Smooth muscle cell of the brain vasculature (primary cell): ENCODE data around the gene KRT77.
"Not testable (repeated sequence)": the region's sequence is repeated elsewhere in the genome, so short reads cannot be mapped to it uniquely, and the experiment has no call there.

Source experiments
- DNase-seq: peaks from one replicate; pipeline ENCODE4 v3.0.0-alpha.2; 2012; ENCODE audit warnings: low read depth, low spot score

KRT77 gene

GRCh38 chr12:52703424-52703823 is at the start of gene KRT77:
Gene KRT77, minus strand, starts transcription at chr12:52703524. Its CDS starts 90 bp downstream, at chr12:52703434.
- DNase-seq, result no peak

- DNase-seq, result no peak
Observed at GRCh38 chr12:52752516-52752915, 49.2 kb upstream of the KRT77 start.

GRCh38 chr12:52751795-52752194 is 48.5 kb upstream of the KRT77 start:
- no peak for DNase-seq

- DNase-seq, result not testable (repeated sequence)
Observed at GRCh38 chr12:52750532-52750931, 47.2 kb upstream of the KRT77 start.

GRCh38 chr12:52749827-52750226 is 46.5 kb upstream of the KRT77 start:
- no peak for DNase-seq

- DNase-seq, result no peak
Observed at GRCh38 chr12:52748578-52748977, 45.3 kb upstream of the KRT77 start.

GRCh38 chr12:52745554-52745953 is 42.2 kb upstream of the KRT77 start:
- DNase-seq, result no peak

GRCh38 chr12:52744493-52745156 is 41.3 kb upstream of the KRT77 start:
- DNase-seq, result no peak

GRCh38 chr12:52742822-52743457 is 39.6 kb upstream of the KRT77 start:
- DNase-seq, result no peak

- no peak for DNase-seq
Observed at GRCh38 chr12:52742196-52742580, 38.9 kb upstream of the KRT77 start.

- DNase-seq, result peak; percentile 17
Observed at GRCh38 chr12:52741375-52742195, 38.3 kb upstream of the KRT77 start.

- no peak for DNase-seq
Observed at GRCh38 chr12:52740584-52740983, 37.3 kb upstream of the KRT77 start.

GRCh38 chr12:52739963-52740362 is 36.6 kb upstream of the KRT77 start:
- DNase-seq, result no peak

- DNase-seq, result no peak
Observed at GRCh38 chr12:52735816-52736632, 32.7 kb upstream of the KRT77 start.

GRCh38 chr12:52735106-52735505 is 31.8 kb upstream of the KRT77 start:
- no peak for DNase-seq

GRCh38 chr12:52730793-52731192 is 27.5 kb upstream of the KRT77 start:
- DNase-seq, result no peak

- no peak for DNase-seq
Observed at GRCh38 chr12:52730383-52730782, 27.1 kb upstream of the KRT77 start.

- DNase-seq, result no peak
Observed at GRCh38 chr12:52729147-52729546, 25.8 kb upstream of the KRT77 start.

- no peak for DNase-seq
Observed at GRCh38 chr12:52728374-52728773, 25.1 kb upstream of the KRT77 start.

- no peak for DNase-seq
Observed at GRCh38 chr12:52727037-52727436, 23.7 kb upstream of the KRT77 start.

GRCh38 chr12:52726451-52726850 is 23.1 kb upstream of the KRT77 start:
- no peak for DNase-seq

GRCh38 chr12:52724384-52724783 is 21.1 kb upstream of the KRT77 start:
- no peak for DNase-seq
